GM12878 (cell line): ENCODE results near the gene ASCC3. TPM values are rescaled to one million over a fixed set of nuclear protein-coding genes. Genes with fewer than 3 reads are reported as not detected.

ENCODE experiments used
- ATAC-seq: fragments of 200-7000 bp; cut with Tn5 transposase; 3 replicates; pipeline ENCODE4 v1.9.1; 2020; ENCODE audit warnings: mild to moderate bottlenecking, moderate library complexity
- BruUV-seq: library from RNA; stranded (reverse); fragments of 400-500 nt; replicated peaks from 2 replicates; lab custom pipeline; 2021; lab: Mats Ljungman, UMichigan
- CTCF ChIA-PET: fragments of 300-600 bp; sonication (Branson Sonifier 250); formaldehyde crosslinking; extraction: SDS; loops from one replicate; lab custom pipeline; 2021; ENCODE audit warnings: inconsistent platforms; lab: Yijun Ruan, JAX
- POLR2A ChIA-PET: fragments of 350-600 bp; formaldehyde crosslinking; extraction: SDS; loops from one replicate; lab custom pipeline; 2021; ENCODE audit warnings: inconsistent platforms; lab: Charles Lee
- RAD21 ChIA-PET: fragments of 300-600 bp; sonication (Branson Sonifier 250); formaldehyde crosslinking; loops from one replicate; lab custom pipeline; 2023; ENCODE audit warnings: antibody characterized with exemption; ENCODE audit not compliant: unreplicated experiment; lab: Charles Lee
- SMC1A ChIA-PET: fragments of 300-600 bp; sonication (Branson Sonifier 250); formaldehyde crosslinking; loops from one replicate; lab custom pipeline; 2023; ENCODE audit not compliant: unreplicated experiment, uncharacterized antibody; lab: Charles Lee
- DNase-seq: peaks from one replicate; pipeline ENCODE4 v3.0.0-alpha.2; 2011; ENCODE audit warnings: low read depth, low spot score
- FAIRE-seq: peaks from 3 replicates; lab custom pipeline; 2011; peaks lifted over from hg19 to GRCh38; lab: Jason Lieb, UNC
- H2AFZ ChIP-seq: 2 replicates; pipeline ENCODE4 v1.6.0; 2011; ENCODE audit warnings: low read depth, low read length, control low read depth; ENCODE audit not compliant: control insufficient read depth
- H3K27ac ChIP-seq: 2 replicates; pipeline ENCODE4 v1.5.1; 2011; ENCODE audit warnings: control low read depth; ENCODE audit not compliant: control insufficient read depth, insufficient read depth
- H3K27me3 ChIP-seq, 2 experiments: replicated peaks in 1 of 2; 2 replicates each; pipeline versions ENCODE4 v1.6.0 to v1.6.1; 2011; ENCODE audit warnings: low read length in 1 of 2; ENCODE audit not compliant: control insufficient read depth in 2 of 2, insufficient read depth in 2 of 2
- H3K36me3 ChIP-seq, 2 experiments: 2 replicates each; pipeline ENCODE4 v1.5.1; 2011; ENCODE audit warnings: low read length in 1 of 2; ENCODE audit not compliant: control insufficient read depth in 2 of 2, insufficient read depth in 2 of 2
- H3K4me1 ChIP-seq: 2 replicates; pipeline ENCODE4 v1.6.1; 2011; ENCODE audit warnings: mild to moderate bottlenecking, low read length, moderate library complexity, mixed read lengths; ENCODE audit not compliant: control insufficient read depth, insufficient read depth
- H3K4me2 ChIP-seq: 2 replicates; pipeline ENCODE4 v1.6.0; 2011; ENCODE audit warnings: control low read depth; ENCODE audit not compliant: control insufficient read depth, insufficient read depth
- H3K4me3 ChIP-seq: fragments of 200-600 bp; sonication (generic); 2 replicates; pipeline ENCODE4 v1.5.1; 2016
- H3K79me2 ChIP-seq: 2 replicates; pipeline ENCODE4 v1.6.0; 2011; ENCODE audit warnings: low read length; ENCODE audit not compliant: control insufficient read depth, insufficient read depth
- H3K9ac ChIP-seq: 2 replicates; pipeline ENCODE4 v1.8.0; 2011; ENCODE audit warnings: low read length, control low read depth, mixed read lengths; ENCODE audit not compliant: control insufficient read depth, insufficient read depth
- H3K9me3 ChIP-seq: replicated peaks from 3 replicates; pipeline ENCODE4 v1.5.1; 2011; ENCODE audit warnings: mild to moderate bottlenecking, low read length; ENCODE audit not compliant: control insufficient read depth, insufficient read depth
- H4K20me1 ChIP-seq: 2 replicates; pipeline ENCODE4 v1.6.0; 2011; ENCODE audit not compliant: control insufficient read depth, insufficient read depth
- ATF2 ChIP-seq: IDR thresholded peaks from 2 replicates; pipeline ENCODE4 v1.6.1; 2012; ENCODE audit warnings: low read length, inconsistent platforms
- CBX3 ChIP-seq: fragments of 200-600 bp; sonication (generic); IDR thresholded peaks from 2 replicates; pipeline ENCODE4 v1.6.1; 2016; ENCODE audit warnings: low read depth, borderline replicate concordance
- CHD1 ChIP-seq: IDR thresholded peaks from 2 replicates; pipeline ENCODE4 v1.6.1; 2012; ENCODE audit warnings: low read depth, low read length, improper control_type of control experiment
- CREM ChIP-seq: IDR thresholded peaks from 2 replicates; pipeline ENCODE4 v1.6.1; 2014; ENCODE audit warnings: antibody characterized with exemption, low read depth
- DPF2 ChIP-seq: fragments of 450-650 bp; IDR thresholded peaks from 2 replicates; pipeline ENCODE4 v1.6.1; 2017; ENCODE audit warnings: mild to moderate bottlenecking
- E2F8 ChIP-seq: fragments of 450-650 bp; IDR thresholded peaks from 2 replicates; pipeline ENCODE4 v1.6.1; 2018; ENCODE audit warnings: mild to moderate bottlenecking, low read depth, moderate library complexity; ENCODE audit not compliant: partially characterized antibody
- IKZF2 ChIP-seq, 2 experiments: fragments of 450-650 bp; IDR thresholded peaks; 2 replicates each; pipeline ENCODE4 v1.6.1; 2017; ENCODE audit warnings: mild to moderate bottlenecking in 2 of 2, moderate library complexity in 2 of 2
- RBBP5 ChIP-seq: fragments of 200-600 bp; sonication (generic); conservative IDR thresholded peaks from 2 replicates; pipeline ENCODE4 v1.6.1; 2016
- RCOR1 ChIP-seq: conservative IDR thresholded peaks from 2 replicates; pipeline ENCODE4 v1.6.1; 2012; ENCODE audit warnings: low read depth, low read length, improper control_type of control experiment
- TBL1XR1 ChIP-seq: IDR thresholded peaks from 2 replicates; pipeline ENCODE4 v1.6.1; 2012; ENCODE audit warnings: low read depth, low read length, improper control_type of control experiment
- ZBTB4 ChIP-seq: fragments of 450-650 bp; formaldehyde crosslinking; IDR thresholded peaks from 2 replicates; pipeline ENCODE4 v1.4.0; 2022; ENCODE audit warnings: mild to moderate bottlenecking, moderate library complexity
- WGBS: methylation state at CpG from one replicate; pipeline ENCODE4 v1.1.6; 2016; ENCODE audit warnings: low lambda C conversion rate; ENCODE audit not compliant: insufficient replicate concordance, insufficient coverage; ENCODE audit errors: missing lambda C conversion rate; 5-methylcytosine and 5-hydroxymethylcytosine counted together
- in situ Hi-C: fragments of 300-500 bp; cut with MboI; formaldehyde crosslinking; loops from 9 replicates; pipeline ENCODE4 v1.14.3; 2018; ENCODE audit warnings: mixed read lengths
- intact Hi-C: fragments of 100-400 bp; cut with micrococcal nuclease; formaldehyde crosslinking; loops from one replicate; pipeline ENCODE4 v1.14.2; 2022; ENCODE audit not compliant: unreplicated experiment
- polyA plus RNA-seq, 11 experiments: library from polyadenylated mRNA; depleted of rRNA in 4 of 11; unstranded in 6 of 11; stranded (reverse) in 5 of 11; fragments of >200 nt; fragmentation: Nextera tagmentation in 4 of 11; fragmentation: Illumina TruSeq in 1 of 11; extraction: Ambion mirVana in 4 of 11; extraction: Trizol in 1 of 11; gene quantifications; 1 replicate in 1 of 11; 2 replicates in 10 of 11; pipeline versions ENCODE4 v1.2.1 to v1.2.3, GENCODE V29; 2011 to 2016; ENCODE audit warnings: inconsistent platforms in 2 of 11, missing spikeins in 2 of 11, low read depth in 1 of 11
- total RNA-seq, 4 experiments: library from RNA; depleted of rRNA in 3 of 4; stranded (reverse); fragments of >200 nt in 3 of 4; fragmentation: Illumina TruSeq in 1 of 4; extraction: Trizol in 1 of 4; gene quantifications; 2 replicates each; pipeline versions ENCODE4 v1.2.1 to v1.2.3, GENCODE V29; 2013 to 2021

Gene ASCC3
- total and polyA plus RNA-seq, 10 of the 15 experiments (the other 5 are each of a cell fraction or from before 2014, with no cell fraction given) = 19.9 to 76.2 (median 55.9) TPM

DNA sequence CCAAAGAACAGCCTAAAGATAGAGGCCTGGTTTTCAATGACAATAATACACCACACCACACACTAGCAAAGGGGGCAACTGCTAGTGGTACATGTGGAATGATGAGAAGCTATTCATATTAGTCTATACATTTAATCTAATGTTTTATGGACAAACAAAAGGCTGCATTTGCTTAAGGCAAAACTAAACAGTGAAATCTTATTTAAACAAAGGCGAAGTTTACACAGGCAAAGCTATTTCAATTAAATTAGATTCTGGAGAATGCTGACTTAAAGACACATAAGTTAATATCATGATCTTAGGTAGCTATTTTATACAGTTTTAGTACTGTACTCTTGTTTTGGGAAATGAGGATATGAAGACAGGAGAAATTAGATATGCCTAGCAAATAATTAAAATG is 362.5 kb downstream of the ASCC3 start:
- H3K27me3 ChIP-seq = no peaks in the 10 kb centered on the region
- H3K27ac ChIP-seq = no peak overlapping the region
- WGBS = 100% methylated on average over 1 of the region's 1 CpG
- H3K4me1 ChIP-seq = no peaks in the 10 kb centered on the region
- TF ChIP-seq RCOR1 = no peak
- no peak for TF ChIP-seq RBBP5
- no peak for TF ChIP-seq TBL1XR1
- no peak for TF ChIP-seq CBX3
- TF ChIP-seq ATF2 = no peak
- TF ChIP-seq IKZF2 (IDR thresholded peaks at IDR 0.05) = no peak
- no peak for TF ChIP-seq CHD1
- TF ChIP-seq E2F8 = no peak
- TF ChIP-seq ZBTB4 (CRISPR knock-in tag) = no peak
- no peak for TF ChIP-seq CREM
- TF ChIP-seq DPF2 = no peak
- no peak overlapping the region for H2AFZ ChIP-seq
- in situ Hi-C loops = no loop called here
- POLR2A ChIA-PET = no interaction called here
- SMC1A ChIA-PET = interaction anchor here (1.6 kb wide), 1 partner anchor 10 kb away, joined by 4 read pairs; no protein-coding TSS in a partner anchor
- no peak overlapping the region for H3K4me3 ChIP-seq
- no peaks in the 10 kb centered on the region for H4K20me1 ChIP-seq
- CTCF ChIA-PET = no interaction called here
- H3K4me2 ChIP-seq = no peak overlapping the region
- H3K9ac ChIP-seq = no peak overlapping the region
- RAD21 ChIA-PET = no interaction called here
- H3K36me3 ChIP-seq = peaks cover 0 to 8% of the 10 kb centered on the region in 2 experiments; a peak in 3 of 4 replicates
- no TSS peak for BruUV-seq
- no peaks in the 10 kb centered on the region for H3K9me3 ChIP-seq
- no peak for FAIRE-seq
- intact Hi-C loops = no loop called here
- H3K79me2 ChIP-seq = no peaks in the 10 kb centered on the region
- ATAC-seq = no peak
- DNase-seq = no peak
